Right lobe of liver (tissue), 6 donors: ENCODE results near the gene C11orf21. TPM values are rescaled to one million over a fixed set of nuclear protein-coding genes. Genes with fewer than 3 reads are reported as not detected.

Experiments
- ATAC-seq, 4 donors: fragments of 200-7000 bp; cut with Tn5 transposase; one replicate each; pipeline ENCODE4 v1.9.1; 2020; ENCODE audit warnings: mild to moderate bottlenecking in 4 of 4, moderate library complexity in 4 of 4
- DNase-seq, 3 donors: peaks; one replicate each; pipeline ENCODE4 v3.0.0-alpha.2; 2020
- H3K27ac ChIP-seq, 3 donors: fragments of 200-600 bp; one replicate each; pipeline ENCODE4 v1.8.0; 2022
- H3K27me3 ChIP-seq, 2 donors: fragments of 200-600 bp; one replicate each; pipeline ENCODE4 v1.8.0; 2022
- H3K36me3 ChIP-seq, 4 donors: fragments of 200-600 bp; sonication (generic) in 1 of 4; one replicate each; pipeline versions ENCODE4 v1.5.1 to v1.8.0; 2017 to 2022; ENCODE audit warnings: control low read depth in 1 of 4
- H3K4me1 ChIP-seq, 4 donors: fragments of 200-600 bp; sonication (generic) in 1 of 4; one replicate each; pipeline versions ENCODE4 v1.5.1 to v1.8.0; 2017 to 2022; ENCODE audit warnings: control low read depth in 1 of 4
- H3K4me3 ChIP-seq, 3 donors: fragments of 200-600 bp; one replicate each; pipeline ENCODE4 v1.8.0; 2022
- H3K9me3 ChIP-seq, 4 donors: fragments of 200-600 bp; sonication (generic) in 1 of 4; one replicate each; pipeline versions ENCODE4 v1.5.1 to v1.8.0; 2017 to 2022; ENCODE audit warnings: control low read depth in 1 of 4
- POLR2A ChIP-seq: fragments of 450-650 bp; IDR thresholded peaks from one replicate; pipeline ENCODE4 v1.6.1; 2017; ENCODE audit warnings: antibody characterized with exemption, mild to moderate bottlenecking
- WGBS: methylation state at CpG from one replicate; pipeline ENCODE4 v1.1.6; 2018; ENCODE audit warnings: low coverage, low lambda C conversion rate; ENCODE audit not compliant: insufficient coverage; ENCODE audit errors: missing lambda C conversion rate; 5-methylcytosine and 5-hydroxymethylcytosine counted together
- intact Hi-C, 2 donors: fragments of 100-400 bp; cut with DNase I; formaldehyde crosslinking; loops; one replicate each; pipeline versions ENCODE4 v1.11.2 to v1.14.1; 2022
- total RNA-seq, 6 experiments: library from RNA; depleted of rRNA in 2 of 6; stranded (reverse); fragments of >200 nt in 2 of 6; fragmentation: NEBNext Ultra II Directional in 3 of 6; extraction: Animal tissue kit (Norgen Biotek cat#: 25700) in 3 of 6; gene quantifications; one replicate each; pipeline versions ENCODE4 v1.1.0 to v1.2.4, GENCODE V29; 2016 to 2023
- TF ChIP-seq, protein P1 (sequence below), 4 donors: fragments of 200-600 bp in 3 of 4; fragments of 450-650 bp in 1 of 4; IDR thresholded peaks; one replicate each; pipeline versions ENCODE4 v1.5.1 to v1.8.0; 2016 to 2022; ENCODE audit warnings: antibody characterized with exemption in 4 of 4, mild to moderate bottlenecking in 2 of 4
- donor health status: DM: no; HTN: yes; CAD: no.
- donor health status: DM: no; HTN: no; CAD: no.
- donor health status: DM: no; HTN: no; CAD: no.
- donor health status: DM: no; HTN: yes; CAD: no.
- donor health status: DM: no; HTN: yes; CAD: no.

The C11orf21 gene
- total RNA-seq, 6 experiments from 2014 or later, result 0.25 to 0.51 (median 0.39) TPM

DNA sequence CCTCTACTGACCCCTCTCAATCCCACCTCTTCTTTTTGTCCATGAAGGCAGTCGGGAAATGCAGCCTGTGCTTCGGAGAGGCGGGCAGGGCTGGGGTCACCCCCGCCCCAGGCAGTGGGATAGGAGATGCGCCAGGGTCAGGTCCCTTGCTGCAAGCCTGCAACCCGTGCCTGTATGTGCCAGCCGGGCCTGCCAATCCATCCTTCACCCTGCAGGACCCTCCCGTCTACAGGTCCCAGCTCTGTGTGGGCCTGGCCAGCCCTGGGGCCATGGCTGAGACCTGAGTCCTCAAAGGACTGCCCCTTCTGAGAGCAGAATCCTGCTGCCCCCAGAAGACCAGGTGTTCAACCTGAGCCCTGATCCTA is 42.3 kb downstream of the C11orf21 start:
- Histone ChIP-seq H3K27ac (no peak overlapping the region), H3K36me3 (no peaks in the 10 kb centered on the region), H3K4me1 (no peaks in the 10 kb centered on the region), H3K9me3 (no peaks in the 10 kb centered on the region), H3K27me3 (no peaks in the 10 kb centered on the region), H3K4me3 (no peak overlapping the region)
- DNase-seq (peak in 2 of 3 donors; percentile 10 to 30), ATAC-seq (no peak)
- TF ChIP-seq, protein P1, sequence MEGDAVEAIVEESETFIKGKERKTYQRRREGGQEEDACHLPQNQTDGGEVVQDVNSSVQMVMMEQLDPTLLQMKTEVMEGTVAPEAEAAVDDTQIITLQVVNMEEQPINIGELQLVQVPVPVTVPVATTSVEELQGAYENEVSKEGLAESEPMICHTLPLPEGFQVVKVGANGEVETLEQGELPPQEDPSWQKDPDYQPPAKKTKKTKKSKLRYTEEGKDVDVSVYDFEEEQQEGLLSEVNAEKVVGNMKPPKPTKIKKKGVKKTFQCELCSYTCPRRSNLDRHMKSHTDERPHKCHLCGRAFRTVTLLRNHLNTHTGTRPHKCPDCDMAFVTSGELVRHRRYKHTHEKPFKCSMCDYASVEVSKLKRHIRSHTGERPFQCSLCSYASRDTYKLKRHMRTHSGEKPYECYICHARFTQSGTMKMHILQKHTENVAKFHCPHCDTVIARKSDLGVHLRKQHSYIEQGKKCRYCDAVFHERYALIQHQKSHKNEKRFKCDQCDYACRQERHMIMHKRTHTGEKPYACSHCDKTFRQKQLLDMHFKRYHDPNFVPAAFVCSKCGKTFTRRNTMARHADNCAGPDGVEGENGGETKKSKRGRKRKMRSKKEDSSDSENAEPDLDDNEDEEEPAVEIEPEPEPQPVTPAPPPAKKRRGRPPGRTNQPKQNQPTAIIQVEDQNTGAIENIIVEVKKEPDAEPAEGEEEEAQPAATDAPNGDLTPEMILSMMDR (IDR thresholded peaks at IDR 0.05), result no peak
- no peak for TF ChIP-seq POLR2A
- intact Hi-C loops, result no loop called here
- no CpG with 5 or more reads among the region's 8 CpGs for WGBS

GRCh38 chr11:2258501-2259465 is 42.9 kb downstream of the C11orf21 start:
- Histone ChIP-seq H3K4me1 (no peaks in the 10 kb centered on the region), H3K4me3 (no peak overlapping the region), H3K27ac (no peak overlapping the region), H3K9me3 (no peaks in the 10 kb centered on the region), H3K36me3 (no peaks in the 10 kb centered on the region), H3K27me3 (no peaks in the 10 kb centered on the region)
- DNase-seq (peak in 2 of 3 donors; percentile 8 to 45), ATAC-seq (no peak)
- intact Hi-C loops, result no loop called here
- TF ChIP-seq, protein P1 (IDR thresholded peaks at IDR 0.05), result no peak
- TF ChIP-seq POLR2A, result no peak
- 82% methylated on average over 10 of the region's 29 CpGs for WGBS

DNA sequence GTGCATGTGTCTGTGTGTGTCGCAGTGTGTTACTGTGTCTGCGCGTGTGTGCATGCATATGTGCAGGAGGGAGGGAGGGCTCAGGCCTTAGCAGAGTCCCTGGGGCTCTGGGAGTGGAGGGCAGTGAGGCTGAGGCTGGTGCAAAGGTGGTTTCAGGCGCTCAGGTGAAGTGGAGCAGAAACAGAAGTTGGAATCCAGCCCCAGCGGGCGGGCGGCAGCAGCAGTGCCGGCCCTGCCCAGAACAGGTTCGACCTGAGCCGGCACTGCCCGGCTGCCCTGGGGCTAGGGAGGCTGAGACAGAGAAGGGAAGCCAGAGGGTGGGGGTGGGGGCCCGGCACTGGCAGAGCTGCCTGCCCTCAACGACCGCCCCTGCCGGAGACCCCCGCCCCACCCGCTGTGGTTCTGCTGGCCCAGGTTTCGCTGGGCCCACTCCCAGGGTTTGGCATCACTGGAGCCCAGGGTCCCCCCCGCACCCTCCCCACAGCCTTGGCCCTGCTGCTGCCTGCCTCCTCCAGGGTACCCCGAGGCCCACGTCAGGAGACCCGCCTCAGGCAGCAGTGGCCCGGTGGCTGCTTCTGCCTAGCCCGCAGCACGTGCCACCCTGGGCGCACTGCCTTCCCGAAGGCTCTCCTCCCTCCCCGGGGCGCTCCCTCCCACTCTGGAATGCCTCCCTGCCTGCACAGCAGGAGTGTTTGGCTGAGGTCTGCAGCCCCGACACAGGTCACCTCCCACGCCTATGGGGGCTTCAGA is 44.6 kb downstream of the C11orf21 start:
- Histone ChIP-seq H3K36me3 (no peaks in the 10 kb centered on the region), H3K27me3 (no peaks in the 10 kb centered on the region), H3K4me3 (no peak overlapping the region), H3K27ac (no peak overlapping the region), H3K9me3 (no peaks in the 10 kb centered on the region), H3K4me1 (no peaks in the 10 kb centered on the region)
- intact Hi-C loops, result no loop called here
- ATAC-seq, result no peak
- TF ChIP-seq, protein P1 (IDR thresholded peaks at IDR 0.05), result no peak
- TF ChIP-seq POLR2A, result no peak
- DNase-seq, result peak in 2 of 3 donors; percentile 17 to 37
- 100% methylated on average over 3 of the region's 31 CpGs for WGBS

DNA sequence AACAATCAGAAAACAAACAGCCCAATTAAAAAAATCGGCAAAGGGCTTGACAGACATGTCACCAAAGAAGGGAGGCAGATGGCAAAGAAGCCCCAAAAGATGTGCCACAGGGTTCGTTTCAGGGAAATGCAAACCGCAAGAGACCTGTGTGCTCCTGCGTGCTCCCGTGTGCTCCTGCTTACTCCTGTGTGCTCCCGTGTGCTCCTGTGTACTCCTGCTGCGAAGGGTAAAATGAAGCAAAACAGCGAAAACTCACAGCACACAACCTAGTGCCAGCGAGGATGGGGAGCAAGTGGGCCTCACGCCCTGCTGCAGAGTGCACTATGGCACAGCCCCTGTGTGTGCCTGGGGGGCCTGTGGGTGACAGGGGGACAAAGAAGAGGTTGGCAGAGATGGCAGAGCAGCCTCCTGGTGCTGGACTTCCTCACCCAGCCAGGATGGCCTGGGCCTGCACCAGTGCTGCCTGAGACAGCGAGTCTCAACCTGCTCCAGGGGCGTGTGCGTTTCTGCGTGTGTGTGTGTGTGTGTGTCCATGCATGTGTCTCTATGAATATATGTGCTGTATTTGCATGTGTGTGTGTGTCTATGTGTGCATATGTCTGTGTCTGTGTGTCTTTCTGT is 45.3 kb downstream of the C11orf21 start:
- intact Hi-C loops, result no loop called here
- ATAC-seq, result no peak
- DNase-seq, result no peak
- Histone ChIP-seq H3K36me3 (no peaks in the 10 kb centered on the region), H3K4me3 (no peak overlapping the region), H3K27me3 (no peaks in the 10 kb centered on the region), H3K4me1 (no peaks in the 10 kb centered on the region), H3K9me3 (no peaks in the 10 kb centered on the region), H3K27ac (no peak overlapping the region)
- 57% methylated on average over 2 of the region's 14 CpGs for WGBS
- TF ChIP-seq, protein P1 (IDR thresholded peaks at IDR 0.05), result no peak
- no peak for TF ChIP-seq POLR2A
